SK-N-SH (cell line): ENCODE results near the gene OPN1MW3. TPM values are rescaled to one million over a fixed set of nuclear protein-coding genes. Genes with fewer than 3 reads are reported as not detected.
"Not testable (repeated sequence)": the region's sequence is repeated elsewhere in the genome, so short reads cannot be mapped to it uniquely, and the experiment has no call there.

Experiments used
- CTCF ChIA-PET: fragments of 300-600, 350-600 bp; formaldehyde crosslinking; extraction: SDS; loops from one replicate; lab custom pipeline; 2021; lab: Yijun Ruan, JAX
- POLR2A ChIA-PET: fragments of 350-600 bp; sonication (Branson Sonifier 250); formaldehyde crosslinking; extraction: SDS; loops from one replicate; lab custom pipeline; 2020; ENCODE audit warnings: antibody characterized with exemption, inconsistent platforms; lab: Yijun Ruan, JAX
- DNase-seq: peaks from one replicate; pipeline ENCODE4 v3.0.0; 2012
- H2AFZ ChIP-seq: fragments of 200-600 bp; sonication (generic); 2 replicates; pipeline ENCODE4 v1.8.1; 2016; ENCODE audit warnings: antibody characterized with exemption, mild to moderate bottlenecking, low read depth
- H3F3A ChIP-seq: fragments of 200-600 bp; sonication (generic); replicated peaks from 2 replicates; pipeline ENCODE3; 2016; ENCODE audit warnings: antibody characterized with exemption, mild to moderate bottlenecking; ENCODE audit not compliant: insufficient read depth
- H3K27ac ChIP-seq, 2 experiments: fragments of 200-500 bp in 1 of 2; fragments of 200-600 bp in 1 of 2; sonication (Bioruptor generic) in 1 of 2; sonication (generic), shearing (Covaris generic) in 1 of 2; 2 replicates each; pipeline versions ENCODE4 v1.5.1 to v1.6.1; 2014 to 2016; ENCODE audit warnings: low read depth in 2 of 2, inconsistent platforms in 1 of 2, low read length in 1 of 2, mild to moderate bottlenecking in 1 of 2, mixed read lengths in 1 of 2
- H3K27me3 ChIP-seq: fragments of 200-600 bp; sonication (generic), shearing (Covaris generic); 2 replicates; pipeline ENCODE4 v1.6.1; 2016; ENCODE audit warnings: mixed run types; ENCODE audit not compliant: insufficient read depth
- H3K36me3 ChIP-seq, 2 experiments: fragments of 200-500 bp in 1 of 2; fragments of 200-600 bp in 1 of 2; sonication (Bioruptor generic) in 1 of 2; sonication (generic) in 1 of 2; replicated peaks in 1 of 2; 2 replicates each; pipeline versions ENCODE3 to v1.5.1; 2014 to 2016; ENCODE audit warnings: low read length in 1 of 2, mild to moderate bottlenecking in 1 of 2; ENCODE audit not compliant: insufficient read depth in 2 of 2, control insufficient read depth in 1 of 2
- H3K4me1 ChIP-seq, 2 experiments: fragments of 200-500 bp in 1 of 2; fragments of 200-600 bp in 1 of 2; sonication (Bioruptor generic) in 1 of 2; sonication (generic), shearing (Covaris generic) in 1 of 2; 2 replicates each; pipeline versions ENCODE4 v1.5.1 to v1.6.1; 2014 to 2016; ENCODE audit warnings: low read depth in 1 of 2, low read length in 1 of 2, mixed run types in 1 of 2; ENCODE audit not compliant: insufficient read depth in 2 of 2, control insufficient read depth in 1 of 2
- H3K4me2 ChIP-seq: fragments of 200-600 bp; sonication (generic), shearing (Covaris generic); 2 replicates; pipeline ENCODE4 v1.6.1; 2017; ENCODE audit warnings: mixed run types
- H3K4me3 ChIP-seq, 2 experiments: fragments of 200-500 bp in 1 of 2; fragments of 200-600 bp in 1 of 2; sonication (Bioruptor generic) in 1 of 2; sonication (generic), shearing (Covaris generic) in 1 of 2; 2 replicates each; pipeline versions ENCODE4 v1.5.1 to v1.8.1; 2014 to 2016; ENCODE audit warnings: low read depth in 2 of 2, inconsistent platforms in 1 of 2, low read length in 1 of 2, mild to moderate bottlenecking in 1 of 2, mixed read lengths in 1 of 2, moderate library complexity in 1 of 2
- H3K79me2 ChIP-seq: fragments of 200-600 bp; sonication (generic); 2 replicates; pipeline ENCODE4 v1.8.1; 2017; ENCODE audit warnings: mild to moderate bottlenecking; ENCODE audit not compliant: insufficient read depth
- H3K9ac ChIP-seq: fragments of 200-600 bp; sonication (generic); 2 replicates; pipeline ENCODE4 v1.6.1; 2017; ENCODE audit warnings: mixed run types
- H3K9me2 ChIP-seq: fragments of 200-600 bp; sonication (generic); 2 replicates; pipeline ENCODE4 v1.6.1; 2017; ENCODE audit warnings: mixed run types
- H3K9me3 ChIP-seq: fragments of 200-600 bp; sonication (generic); 2 replicates; pipeline ENCODE4 v1.6.1; 2017; ENCODE audit warnings: mixed run types, mild to moderate bottlenecking, moderate library complexity
- H4K20me1 ChIP-seq: fragments of 200-600 bp; sonication (generic); 2 replicates; pipeline ENCODE4 v1.6.1; 2017; ENCODE audit warnings: mild to moderate bottlenecking, mixed run types; ENCODE audit not compliant: insufficient read depth
- CTCF ChIP-seq: fragments of 200-600 bp; sonication (generic); IDR thresholded peaks from 2 replicates; pipeline ENCODE4 v1.6.1; 2017; ENCODE audit warnings: antibody characterized with exemption, mild to moderate bottlenecking, moderate library complexity
- EP300 ChIP-seq, 2 experiments: IDR thresholded peaks; 2 replicates each; pipeline versions ENCODE4 v1.4.0 to v1.6.1; 2012; ENCODE audit warnings: borderline replicate concordance in 1 of 2, low read depth in 1 of 2, low read length in 1 of 2
- FOXJ3 ChIP-seq: sonication (generic); formaldehyde crosslinking; IDR thresholded peaks from 2 replicates; pipeline ENCODE4 v1.5.1; 2020; ENCODE audit warnings: mild to moderate bottlenecking, missing genetic modification reagents
- FOXM1 ChIP-seq: IDR thresholded peaks from 2 replicates; pipeline ENCODE4 v1.4.0; 2012; ENCODE audit warnings: low read depth, mild to moderate bottlenecking
- GABPA ChIP-seq: IDR thresholded peaks from 2 replicates; pipeline ENCODE4 v1.4.0; 2012; ENCODE audit warnings: low read depth, mild to moderate bottlenecking
- NFIC ChIP-seq: IDR thresholded peaks from 2 replicates; pipeline ENCODE4 v1.4.0; 2012; ENCODE audit warnings: borderline replicate concordance
- RFX5 ChIP-seq: IDR thresholded peaks from 2 replicates; pipeline ENCODE4 v1.6.1; 2012; ENCODE audit warnings: mild to moderate bottlenecking, improper control_type of control experiment, low read length
- RXRA ChIP-seq: IDR thresholded peaks from 2 replicates; pipeline ENCODE4 v1.4.0; 2012; ENCODE audit warnings: low read depth, mild to moderate bottlenecking, borderline replicate concordance
- SIN3A ChIP-seq: IDR thresholded peaks from 2 replicates; pipeline ENCODE4 v1.6.1; 2012; ENCODE audit warnings: low read depth, mild to moderate bottlenecking, low read length, moderate library complexity, borderline replicate concordance
- SMC3 ChIP-seq: IDR thresholded peaks from 2 replicates; pipeline ENCODE4 v1.6.1; 2012; ENCODE audit warnings: low read depth, low read length, improper control_type of control experiment
- TAF1 ChIP-seq: IDR thresholded peaks from 2 replicates; pipeline ENCODE4 v1.6.1; 2012; ENCODE audit warnings: low read depth, mild to moderate bottlenecking, low read length, moderate library complexity, borderline replicate concordance
- WGBS: methylation state at CpG from one replicate; pipeline ENCODE4 v1.1.6; 2017; ENCODE audit warnings: low lambda C conversion rate; 5-methylcytosine and 5-hydroxymethylcytosine counted together
- polyA plus RNA-seq, 3 experiments: library from polyadenylated mRNA; depleted of rRNA; stranded (reverse); fragments of >200 nt; gene quantifications; 2 replicates each; pipeline ENCODE4 v1.2.3, GENCODE V29; 2012
- TF ChIP-seq, protein P1 (sequence below): IDR thresholded peaks from 2 replicates; pipeline ENCODE4; 2012

OPN1MW3 gene
- polyA plus RNA-seq, 1 of the 3 experiments (the other 2 are of a cell fraction), result not detected

DNA sequence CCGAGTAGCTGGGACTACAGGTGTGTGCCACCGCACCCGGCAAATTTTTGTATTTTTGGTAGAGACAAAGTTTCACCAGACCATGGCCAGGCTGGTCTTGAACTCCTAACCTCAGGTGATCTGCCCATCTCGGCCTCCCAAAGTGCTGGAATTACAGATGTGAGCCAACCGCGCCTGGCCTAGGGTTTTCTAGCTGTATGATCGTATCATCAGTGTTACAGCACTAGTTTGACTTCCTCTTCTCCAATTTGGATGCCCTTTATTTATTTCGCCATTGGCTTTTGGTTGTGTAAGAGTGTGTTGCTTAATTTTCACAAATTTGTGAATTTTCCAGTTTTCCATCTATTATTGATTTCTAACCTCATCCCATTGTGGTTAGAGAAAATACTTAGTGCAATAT lies 43.4 kb downstream of the OPN1MW3 start:
- TF ChIP-seq FOXM1 (no peak), SIN3A (no peak)
- CTCF ChIA-PET, result no interaction called here

DNA sequence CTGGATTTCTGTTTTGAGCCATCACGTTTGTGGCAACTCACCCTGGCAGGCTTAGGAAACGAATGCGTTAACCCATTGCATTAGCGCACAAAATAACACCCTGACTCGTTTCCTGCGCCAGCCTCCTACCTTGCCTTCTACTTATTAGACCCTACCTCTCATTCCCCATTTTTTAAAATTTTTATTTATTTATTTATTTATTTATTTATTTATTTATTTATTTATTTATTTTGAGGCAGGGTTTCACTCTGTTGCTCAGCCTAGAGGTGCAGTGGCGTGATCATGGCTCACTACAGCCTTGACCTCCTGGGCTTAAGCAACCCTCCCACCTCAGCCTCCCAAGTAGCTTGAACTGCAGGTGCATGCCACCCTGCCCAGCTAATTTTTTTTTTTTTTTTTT lies 45.6 kb downstream of the OPN1MW3 start:
- H3K36me3 ChIP-seq, H3K4me3 ChIP-seq, H3K9ac ChIP-seq, DNase-seq, H3K79me2 ChIP-seq, H3K27ac ChIP-seq, H4K20me1 ChIP-seq, H3F3A ChIP-seq, CTCF ChIA-PET, H3K4me2 ChIP-seq, H3K4me1 ChIP-seq, H2AFZ ChIP-seq, H3K9me2 ChIP-seq, H3K9me3 ChIP-seq: not testable (repeated sequence)
- WGBS, result 61% methylated on average over 7 of the region's 7 CpGs
- POLR2A ChIA-PET, result interaction anchor here (0.7 kb wide), 1 partner anchor 171 kb away, joined by 3 read pairs; no protein-coding TSS in a partner anchor
- peaks cover 26% of the 10 kb centered on the region for H3K27me3 ChIP-seq

More for the DNA sequence above, 43.4 kb downstream of the OPN1MW3 start:
- Histone ChIP-seq H3K4me1 (no peaks in the 10 kb centered on the region; a peak in 1 of 4 replicates), H2AFZ (no peak overlapping the region), H3K79me2 (no peaks in the 10 kb centered on the region), H3K36me3 (no peaks in the 10 kb centered on the region), H3K9me2 (no peaks in the 10 kb centered on the region), H4K20me1 (no peaks in the 10 kb centered on the region), H3K27ac (no peak overlapping the region), H3F3A (no peaks in the 10 kb centered on the region), H3K9me3 (no peaks in the 10 kb centered on the region), H3K4me3 (no peak overlapping the region), H3K4me2 (no peak overlapping the region), H3K9ac (no peak overlapping the region), H3K27me3 (peaks cover 6% of the 10 kb centered on the region)
- 64% methylated on average over 7 of the region's 8 CpGs for WGBS
- no peak for DNase-seq
- POLR2A ChIA-PET, result no interaction called here

- Histone ChIP-seq H3K36me3 (no peaks in the 10 kb centered on the region), H2AFZ (no peak overlapping the region), H3K9me2 (no peaks in the 10 kb centered on the region), H3K4me1 (peaks cover 0 to 5% of the 10 kb centered on the region in 2 experiments; a peak in 1 of 4 replicates), H3K9me3 (no peaks in the 10 kb centered on the region), H3F3A (no peaks in the 10 kb centered on the region), H3K27ac (no peak overlapping the region), H3K9ac (no peak overlapping the region), H4K20me1 (no peaks in the 10 kb centered on the region), H3K4me3 (no peak overlapping the region)
- 35% methylated on average over 8 of the region's 8 CpGs for WGBS
- DNase-seq, result no peak
- TF ChIP-seq SMC3, result no peak
- TF ChIP-seq FOXM1, result no peak
- TF ChIP-seq FOXJ3 (CRISPR knock-in tag), result no peak
- no peak for TF ChIP-seq RXRA
- no peak for TF ChIP-seq RFX5
- TF ChIP-seq GABPA, result no peak
- TF ChIP-seq, protein P1, sequence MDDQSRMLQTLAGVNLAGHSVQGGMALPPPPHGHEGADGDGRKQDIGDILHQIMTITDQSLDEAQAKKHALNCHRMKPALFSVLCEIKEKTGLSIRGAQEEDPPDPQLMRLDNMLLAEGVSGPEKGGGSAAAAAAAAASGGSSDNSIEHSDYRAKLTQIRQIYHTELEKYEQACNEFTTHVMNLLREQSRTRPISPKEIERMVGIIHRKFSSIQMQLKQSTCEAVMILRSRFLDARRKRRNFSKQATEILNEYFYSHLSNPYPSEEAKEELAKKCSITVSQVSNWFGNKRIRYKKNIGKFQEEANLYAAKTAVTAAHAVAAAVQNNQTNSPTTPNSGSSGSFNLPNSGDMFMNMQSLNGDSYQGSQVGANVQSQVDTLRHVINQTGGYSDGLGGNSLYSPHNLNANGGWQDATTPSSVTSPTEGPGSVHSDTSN, result no peak
- no peak for TF ChIP-seq TAF1
- no peak for TF ChIP-seq CTCF
- TF ChIP-seq NFIC, result no peak
- TF ChIP-seq SIN3A, result no peak
- no peak for TF ChIP-seq EP300 (IDR thresholded peaks at IDR 0.05; ENCODE audit: borderline replicate concordance in 1 of 2, low read depth in 1 of 2, low read length in 1 of 2)
- TF ChIP-seq, all 33 proteins: peak for 0
- H3K4me2 ChIP-seq, result no peak overlapping the region
- ChIA-PET POLR2A (interaction anchor here (0.7 kb wide), 1 partner anchor 172 kb away, joined by 3 read pairs; no protein-coding TSS in a partner anchor), CTCF (no interaction called here)
- H3K27me3 ChIP-seq, result peaks cover 26% of the 10 kb centered on the region
- H3K79me2 ChIP-seq, result no peaks in the 10 kb centered on the region
These were observed 46.1 kb downstream of the OPN1MW3 start for GRCh38 chrX:154303476-154303875.
